WI38 (cell line): ENCODE results near the gene SHOC2.

Experiments used
- H3K4me3 ChIP-seq: 2 replicates; pipeline ENCODE4 v1.5.1; 2011; ENCODE audit warnings: low read depth, mild to moderate bottlenecking, control low read depth, low read length
- TF ChIP-seq, protein P1 (sequence below): IDR thresholded peaks from 2 replicates; pipeline ENCODE4 v1.5.1; 2012; ENCODE audit warnings: low read depth, mild to moderate bottlenecking, control low read depth, low read length

Gene SHOC2

DNA sequence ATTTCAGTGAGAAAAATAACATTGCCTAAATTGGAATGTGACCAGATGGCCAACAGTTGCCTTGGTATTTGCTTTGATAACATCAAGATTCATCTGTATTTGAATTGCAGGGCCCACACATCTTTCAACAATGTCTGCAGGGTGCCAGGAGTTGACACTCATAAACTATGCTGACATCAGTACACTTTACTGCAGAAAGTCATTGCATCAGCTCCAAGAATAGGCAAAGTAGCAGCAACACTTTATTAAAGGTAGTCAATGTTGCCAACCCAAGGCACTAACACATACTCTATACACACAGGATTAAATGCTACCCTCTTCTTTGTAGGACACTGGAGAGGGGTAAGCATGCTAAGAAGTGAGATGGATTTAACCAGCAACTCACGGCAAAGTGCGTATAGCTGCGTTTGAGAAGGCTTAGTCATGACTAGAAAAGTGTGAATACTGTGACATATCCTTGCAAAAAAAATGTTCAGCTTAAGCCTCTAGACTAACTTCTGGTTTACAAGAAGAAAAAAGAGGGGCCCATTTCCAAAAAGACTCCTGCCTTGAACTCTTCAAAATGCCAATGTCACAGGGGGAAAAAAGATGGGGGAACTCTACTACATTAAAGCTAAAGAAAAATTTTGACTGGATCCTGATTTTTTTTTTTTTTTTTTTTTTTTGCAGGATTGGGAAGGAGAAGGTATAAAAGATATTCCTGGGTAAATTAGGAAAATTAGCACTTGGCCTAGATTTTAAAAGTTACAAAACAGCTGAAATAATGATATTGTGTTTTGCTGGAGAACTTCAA is 2.7 kb upstream of the SHOC2 start:
- H3K4me3 ChIP-seq = no peak overlapping the region
- TF ChIP-seq, protein P1, sequence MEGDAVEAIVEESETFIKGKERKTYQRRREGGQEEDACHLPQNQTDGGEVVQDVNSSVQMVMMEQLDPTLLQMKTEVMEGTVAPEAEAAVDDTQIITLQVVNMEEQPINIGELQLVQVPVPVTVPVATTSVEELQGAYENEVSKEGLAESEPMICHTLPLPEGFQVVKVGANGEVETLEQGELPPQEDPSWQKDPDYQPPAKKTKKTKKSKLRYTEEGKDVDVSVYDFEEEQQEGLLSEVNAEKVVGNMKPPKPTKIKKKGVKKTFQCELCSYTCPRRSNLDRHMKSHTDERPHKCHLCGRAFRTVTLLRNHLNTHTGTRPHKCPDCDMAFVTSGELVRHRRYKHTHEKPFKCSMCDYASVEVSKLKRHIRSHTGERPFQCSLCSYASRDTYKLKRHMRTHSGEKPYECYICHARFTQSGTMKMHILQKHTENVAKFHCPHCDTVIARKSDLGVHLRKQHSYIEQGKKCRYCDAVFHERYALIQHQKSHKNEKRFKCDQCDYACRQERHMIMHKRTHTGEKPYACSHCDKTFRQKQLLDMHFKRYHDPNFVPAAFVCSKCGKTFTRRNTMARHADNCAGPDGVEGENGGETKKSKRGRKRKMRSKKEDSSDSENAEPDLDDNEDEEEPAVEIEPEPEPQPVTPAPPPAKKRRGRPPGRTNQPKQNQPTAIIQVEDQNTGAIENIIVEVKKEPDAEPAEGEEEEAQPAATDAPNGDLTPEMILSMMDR = no peak

DNA sequence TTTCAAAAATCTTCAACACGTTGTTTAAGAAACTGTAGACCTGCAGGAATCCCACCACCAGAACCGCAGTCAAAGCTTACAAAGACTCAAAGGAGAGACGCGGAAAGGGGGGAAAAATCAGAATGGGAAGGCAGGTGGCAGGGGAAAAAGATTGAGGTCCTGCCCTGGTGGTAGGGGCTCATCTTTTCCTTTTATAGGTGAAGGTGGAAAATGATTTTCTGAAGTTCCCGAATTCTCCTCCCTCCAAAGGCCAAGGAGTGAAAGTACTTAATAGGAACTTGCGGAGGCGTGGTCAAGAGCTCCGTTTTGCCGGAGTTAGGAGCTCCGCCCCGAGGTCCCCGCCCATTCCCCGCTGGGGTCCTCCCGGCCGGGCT is 1.1 kb upstream of the SHOC2 start:
- H3K4me3 ChIP-seq = peak overlapping the region; percentile 84
- TF ChIP-seq, protein P1 = no peak

DNA sequence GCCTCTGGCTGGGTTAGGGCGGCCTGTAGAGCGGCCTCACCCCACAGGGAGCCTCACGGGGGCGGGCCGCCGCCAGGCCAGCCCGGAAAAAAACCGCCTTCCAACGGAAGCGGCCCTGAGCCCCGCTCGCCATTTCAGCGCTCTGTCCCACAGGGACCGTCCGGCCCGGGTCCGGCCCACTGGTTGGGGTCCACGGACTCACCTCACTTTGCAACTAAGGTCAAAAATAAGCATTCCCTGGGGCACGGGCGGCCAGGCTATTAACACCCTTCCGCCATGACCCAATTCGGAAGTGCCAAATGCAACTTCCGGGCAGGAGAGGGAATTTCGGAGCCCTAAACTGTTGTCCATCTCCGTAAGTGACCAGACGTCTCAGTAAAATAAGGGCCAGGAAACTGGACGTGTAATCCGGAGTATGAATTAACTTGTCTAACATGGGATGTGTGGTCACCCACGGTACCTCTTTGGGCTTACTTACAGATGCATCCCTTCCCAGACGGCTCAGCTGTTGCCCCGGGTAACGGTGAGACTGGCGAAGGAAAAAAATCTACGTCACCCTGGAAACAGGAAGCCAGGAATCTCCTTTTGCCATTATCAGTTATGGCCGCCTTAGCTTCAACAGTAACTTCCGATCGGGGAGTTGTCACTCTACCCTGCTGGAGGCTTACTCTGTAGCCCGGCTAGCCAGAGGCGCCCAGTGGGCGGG is 608 bp upstream of the SHOC2 start, which contains the start of gene BBIP1:
BBIP1 (minus strand) TSS at position 538 of the 706 bp plus-strand sequence. CDS start 1,023 bp downstream, outside the sequence.
- TF ChIP-seq, protein P1 = no peak
- H3K4me3 ChIP-seq = peak within 1 kb of the TSS; percentile 95

DNA sequence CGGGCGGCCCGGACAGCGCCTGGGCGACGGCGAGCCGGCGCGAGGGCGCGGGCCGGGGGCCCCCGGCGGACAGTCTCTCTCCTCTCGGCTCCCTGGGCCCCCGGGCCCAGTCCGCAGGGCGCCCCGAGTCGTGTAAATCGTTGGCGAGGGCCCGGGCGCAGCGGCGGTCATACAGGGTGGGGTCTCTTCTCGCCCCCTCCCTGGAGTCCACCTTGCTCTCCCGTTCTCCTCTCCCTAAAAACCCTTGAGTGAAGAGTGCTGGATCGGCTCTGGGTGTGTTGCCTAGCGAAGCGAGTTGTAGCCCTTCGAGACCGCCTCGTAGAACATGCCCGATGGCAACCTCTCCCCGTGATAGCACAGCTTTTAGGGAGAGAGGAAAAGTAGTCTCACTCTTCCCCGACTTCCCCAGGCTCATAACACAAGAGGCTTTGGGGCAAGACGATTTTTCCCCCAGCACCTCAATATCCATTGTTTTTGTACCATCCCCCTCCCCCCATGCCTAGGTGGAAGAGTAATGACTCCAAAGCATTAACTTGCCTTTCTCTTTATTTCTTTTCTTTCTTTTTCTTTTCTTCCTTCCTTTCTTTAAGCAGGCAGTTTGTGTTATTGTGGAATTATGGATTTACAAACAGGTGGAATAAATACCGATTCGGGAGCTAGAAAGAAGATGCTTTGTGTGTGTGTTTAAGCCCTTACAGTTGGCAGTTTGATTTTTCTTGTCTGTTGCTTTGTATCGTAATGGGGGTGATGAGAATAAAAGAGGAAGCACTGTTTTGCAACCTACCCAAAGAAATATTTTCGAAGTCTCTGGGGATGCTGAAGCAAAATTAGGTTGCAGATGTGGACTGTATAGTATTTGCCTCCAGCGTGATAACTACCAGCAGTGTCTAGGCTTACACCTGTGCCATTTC is 822 bp downstream of the SHOC2 start:
- TF ChIP-seq, protein P1 = no peak
- peak overlapping the region; percentile 95 for H3K4me3 ChIP-seq

DNA sequence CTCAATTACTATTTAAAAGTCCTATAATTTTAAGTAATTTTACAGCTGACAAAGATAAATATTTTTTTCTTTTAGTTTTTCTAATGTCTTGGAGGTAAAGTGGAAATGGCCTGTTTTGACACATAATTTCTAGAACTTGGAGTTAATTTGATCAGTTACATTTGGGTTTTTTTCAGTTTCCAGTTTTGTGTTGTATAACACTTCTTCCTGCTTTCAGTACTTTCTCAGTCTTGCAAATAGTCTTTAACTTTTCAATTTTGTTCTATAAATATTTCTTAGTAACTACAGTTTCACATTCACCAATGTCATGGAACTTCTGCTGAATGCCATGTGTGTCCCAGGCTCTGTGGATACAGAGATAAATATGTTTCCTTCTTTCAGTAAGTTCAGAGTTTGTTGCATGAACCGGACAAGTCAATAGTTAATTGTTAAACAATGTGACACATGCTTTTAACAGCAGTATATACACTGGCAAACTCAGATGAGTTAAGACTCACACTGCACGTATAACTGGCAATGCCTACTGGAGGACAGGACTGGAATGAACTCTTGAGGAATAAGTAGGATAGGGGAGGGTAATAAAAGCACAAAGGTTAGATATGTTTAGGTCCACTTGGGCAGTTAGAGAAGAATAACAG is 4.6 kb downstream of the SHOC2 start:
- TF ChIP-seq, protein P1 = no peak
- H3K4me3 ChIP-seq = no peak overlapping the region

DNA sequence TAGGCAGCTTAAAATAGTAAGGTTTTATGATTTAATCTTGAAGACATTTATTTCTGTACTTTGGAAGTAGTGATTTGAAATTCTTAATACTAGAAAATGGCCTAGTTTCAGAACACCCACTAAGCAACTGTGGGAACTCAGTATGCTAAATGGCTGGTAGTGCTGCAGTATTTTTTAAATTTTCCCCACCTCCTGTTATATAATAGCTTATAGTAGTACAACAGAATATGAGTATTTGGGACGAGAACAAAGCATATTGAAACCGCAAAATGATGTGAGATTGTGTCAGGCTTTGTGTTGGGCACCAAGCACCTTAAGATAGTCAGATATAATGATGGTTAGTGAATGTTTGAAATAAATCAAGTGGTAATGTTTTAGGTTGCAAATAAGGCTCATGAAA is 8.1 kb downstream of the SHOC2 start:
- H3K4me3 ChIP-seq = no peak overlapping the region
- TF ChIP-seq, protein P1 = no peak
